ENCODE measurements around the gene CLIP1. TPM values are rescaled to one million over a fixed set of nuclear protein-coding genes. Genes with fewer than 3 reads are reported as not detected.
"Not testable (repeated sequence)": the region's sequence is repeated elsewhere in the genome, so short reads cannot be mapped to it uniquely, and the experiment has no call there.

The CLIP1 gene
- total RNA-seq, 1 donor from 2014 or later: 70.0 TPM

DNA sequence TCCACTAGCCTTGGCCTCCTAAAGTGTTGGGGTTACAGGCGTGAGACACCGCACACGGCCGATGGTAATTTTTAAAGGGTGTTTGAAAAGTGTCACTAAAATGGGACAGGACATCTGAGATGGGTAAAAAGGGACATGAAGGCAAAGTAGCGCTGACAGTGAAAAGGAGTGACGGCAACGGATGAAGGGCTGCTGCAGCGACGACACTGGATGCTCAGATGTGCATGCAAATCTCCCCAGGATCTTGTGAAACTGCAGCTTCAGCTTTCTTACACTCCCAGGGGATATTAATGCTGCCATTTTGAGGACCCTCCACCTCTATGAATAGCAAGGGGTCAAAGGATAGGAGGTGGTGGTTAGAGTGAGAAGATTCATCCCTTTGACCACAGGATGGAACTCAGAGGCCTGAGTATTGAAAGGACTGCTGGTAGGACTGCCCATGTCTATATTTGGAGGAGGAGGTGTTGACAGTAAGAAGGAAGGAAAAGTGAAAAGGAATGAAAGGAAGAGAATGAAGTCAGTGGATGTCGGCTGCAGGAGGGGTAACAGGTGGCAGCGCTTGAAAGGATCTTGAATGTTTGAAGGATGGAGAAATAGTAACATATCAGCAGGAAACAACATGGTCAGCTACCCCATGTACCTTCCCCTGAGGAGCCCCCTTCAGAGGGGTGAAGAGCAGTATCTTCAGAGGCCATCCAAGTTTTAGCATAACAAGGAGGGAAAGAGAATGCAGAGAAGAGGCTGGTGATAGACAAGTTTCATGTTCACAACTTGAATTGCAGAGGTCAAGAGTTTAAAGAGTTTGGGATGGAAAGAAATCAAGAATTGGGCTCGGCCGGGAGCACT, 37.1 kb downstream of the CLIP1 start:
- Histone ChIP-seq H3K79me2 (ENCODE audit: insufficient read depth, low read length) (peaks cover 77% of the 10 kb centered on the region), H3K9me3 (ENCODE audit: insufficient read depth, low read depth, low read length) (no peaks in the 10 kb centered on the region), H3K4me3 (ENCODE audit: insufficient read depth, low read depth, low read length) (no peak overlapping the region), H4K20me1 (ENCODE audit: insufficient read depth, low read length) (peaks cover 26% of the 10 kb centered on the region), H3K36me3 (ENCODE audit: insufficient read depth, low read length) (peaks cover under 1% of the 10 kb centered on the region), H2AFZ (ENCODE audit: low read depth, low read length) (no peak overlapping the region), H3K27ac (ENCODE audit: low read depth, low read length) (no peak overlapping the region), H3K27me3 (ENCODE audit: insufficient read depth, low read length) (no peaks in the 10 kb centered on the region), H3K9ac (ENCODE audit: low read length) (no peak overlapping the region), H3K4me2 (ENCODE audit: low read length) (no peak overlapping the region), H3K4me1 (ENCODE audit: insufficient read depth, low read length) (no peaks in the 10 kb centered on the region)
- TF ChIP-seq, protein P1, sequence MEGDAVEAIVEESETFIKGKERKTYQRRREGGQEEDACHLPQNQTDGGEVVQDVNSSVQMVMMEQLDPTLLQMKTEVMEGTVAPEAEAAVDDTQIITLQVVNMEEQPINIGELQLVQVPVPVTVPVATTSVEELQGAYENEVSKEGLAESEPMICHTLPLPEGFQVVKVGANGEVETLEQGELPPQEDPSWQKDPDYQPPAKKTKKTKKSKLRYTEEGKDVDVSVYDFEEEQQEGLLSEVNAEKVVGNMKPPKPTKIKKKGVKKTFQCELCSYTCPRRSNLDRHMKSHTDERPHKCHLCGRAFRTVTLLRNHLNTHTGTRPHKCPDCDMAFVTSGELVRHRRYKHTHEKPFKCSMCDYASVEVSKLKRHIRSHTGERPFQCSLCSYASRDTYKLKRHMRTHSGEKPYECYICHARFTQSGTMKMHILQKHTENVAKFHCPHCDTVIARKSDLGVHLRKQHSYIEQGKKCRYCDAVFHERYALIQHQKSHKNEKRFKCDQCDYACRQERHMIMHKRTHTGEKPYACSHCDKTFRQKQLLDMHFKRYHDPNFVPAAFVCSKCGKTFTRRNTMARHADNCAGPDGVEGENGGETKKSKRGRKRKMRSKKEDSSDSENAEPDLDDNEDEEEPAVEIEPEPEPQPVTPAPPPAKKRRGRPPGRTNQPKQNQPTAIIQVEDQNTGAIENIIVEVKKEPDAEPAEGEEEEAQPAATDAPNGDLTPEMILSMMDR (IDR thresholded peaks at IDR 0.05; ENCODE audit: insufficient read depth, low read depth, low read length): no peak
- TF ChIP-seq EZH2 (IDR thresholded peaks at IDR 0.05; ENCODE audit: insufficient read depth, low read length): no peak
- DNase-seq (ENCODE audit: low read depth) (no peak), FAIRE-seq (no peak)
- Mint-ChIP-seq H3K27me3 (ENCODE audit: low read depth, unreplicated experiment) (no peaks in the 10 kb centered on the region), H3K9me3 (ENCODE audit: unreplicated experiment) (no peaks in the 10 kb centered on the region), H3K4me3 (ENCODE audit: unreplicated experiment) (no peak overlapping the region), H3K4me1 (ENCODE audit: low read depth, unreplicated experiment) (peaks cover 2% of the 10 kb centered on the region), H3K27ac (ENCODE audit: unreplicated experiment) (no peak overlapping the region), H3K36me3 (ENCODE audit: low read depth, unreplicated experiment) (peaks cover 11% of the 10 kb centered on the region)

DNA sequence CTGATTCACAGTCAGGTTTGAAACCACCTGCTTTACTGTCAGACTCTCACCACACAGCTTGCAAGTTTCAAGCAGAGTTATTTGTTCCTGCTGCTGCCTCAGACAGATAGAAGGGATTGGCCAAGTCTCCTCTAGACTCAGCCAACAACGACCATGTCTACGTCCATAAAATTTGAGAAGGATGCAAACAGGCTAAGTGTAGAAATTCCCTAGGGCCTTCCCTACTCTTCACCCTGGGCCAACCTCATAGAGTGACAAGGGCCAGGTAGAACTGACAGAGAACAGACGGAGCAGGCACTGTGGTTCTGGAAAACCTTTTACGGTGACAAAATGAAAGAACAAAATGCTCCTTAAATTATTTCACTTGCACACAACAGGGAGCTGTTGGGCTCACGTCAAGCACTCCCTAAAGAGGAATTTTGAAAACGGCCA, 39.5 kb downstream of the CLIP1 start:
- no peak overlapping the region for H3K4me3 Mint-ChIP-seq (ENCODE audit: unreplicated experiment)
- peaks cover 4% of the 10 kb centered on the region for H3K36me3 ChIP-seq (ENCODE audit: insufficient read depth, low read length)
- DNase-seq (ENCODE audit: low read depth) (no peak), FAIRE-seq (no peak)
- peaks cover 26% of the 10 kb centered on the region for H4K20me1 ChIP-seq (ENCODE audit: insufficient read depth, low read length)
- no peak overlapping the region for H3K27ac Mint-ChIP-seq (ENCODE audit: unreplicated experiment)
- TF ChIP-seq EZH2 (IDR thresholded peaks at IDR 0.05; ENCODE audit: insufficient read depth, low read length): no peak
- TF ChIP-seq, protein P1 (IDR thresholded peaks at IDR 0.05; ENCODE audit: insufficient read depth, low read depth, low read length): no peak
- H3K27me3 Mint-ChIP-seq (ENCODE audit: low read depth, unreplicated experiment): no peaks in the 10 kb centered on the region
- no peaks in the 10 kb centered on the region for H3K9me3 Mint-ChIP-seq (ENCODE audit: unreplicated experiment)
- H3K36me3 Mint-ChIP-seq (ENCODE audit: low read depth, unreplicated experiment): peaks cover 4% of the 10 kb centered on the region
- H3K4me1 Mint-ChIP-seq (ENCODE audit: low read depth, unreplicated experiment): peaks cover 2% of the 10 kb centered on the region
- no peak overlapping the region for H3K27ac ChIP-seq (ENCODE audit: low read depth, low read length)
- H3K27me3 ChIP-seq (ENCODE audit: insufficient read depth, low read length): no peaks in the 10 kb centered on the region
- peaks cover 57% of the 10 kb centered on the region for H3K79me2 ChIP-seq (ENCODE audit: insufficient read depth, low read length)
- H3K4me1 ChIP-seq (ENCODE audit: insufficient read depth, low read length): no peaks in the 10 kb centered on the region
- no peak overlapping the region for H3K9ac ChIP-seq (ENCODE audit: low read length)
- no peak overlapping the region for H2AFZ ChIP-seq (ENCODE audit: low read depth, low read length)
- no peak overlapping the region for H3K4me3 ChIP-seq (ENCODE audit: insufficient read depth, low read depth, low read length)
- no peaks in the 10 kb centered on the region for H3K9me3 ChIP-seq (ENCODE audit: insufficient read depth, low read depth, low read length)
- no peak overlapping the region for H3K4me2 ChIP-seq (ENCODE audit: low read length)

DNA sequence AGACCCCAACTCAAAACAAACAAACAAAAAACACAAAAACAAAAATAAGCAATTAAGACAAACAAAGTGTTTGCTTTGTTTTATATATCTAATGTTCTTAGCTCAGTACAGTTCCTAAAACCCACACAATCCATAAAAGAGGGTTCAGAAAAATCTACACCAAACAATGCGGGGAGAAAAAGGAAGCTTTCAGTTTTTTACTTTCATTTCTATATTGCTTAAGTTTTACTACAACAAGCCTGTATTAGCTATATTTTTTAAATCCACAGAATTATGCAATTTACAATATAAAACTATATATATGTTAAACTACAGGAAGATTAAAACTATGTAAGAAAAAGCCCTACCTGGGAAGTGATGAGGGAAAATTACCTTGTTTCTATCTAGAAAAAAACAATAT, 41.4 kb downstream of the CLIP1 start:
- no peak overlapping the region for H3K9ac ChIP-seq (ENCODE audit: low read length)
- no peak overlapping the region for H2AFZ ChIP-seq (ENCODE audit: low read depth, low read length)
- no peaks in the 10 kb centered on the region for H3K9me3 ChIP-seq (ENCODE audit: insufficient read depth, low read depth, low read length)
- H3K4me1 ChIP-seq (ENCODE audit: insufficient read depth, low read length): no peaks in the 10 kb centered on the region
- FAIRE-seq (no peak), DNase-seq (ENCODE audit: low read depth) (no peak)
- no peak overlapping the region for H3K4me3 Mint-ChIP-seq (ENCODE audit: unreplicated experiment)
- H3K27ac Mint-ChIP-seq (ENCODE audit: unreplicated experiment): no peak overlapping the region
- H4K20me1 ChIP-seq (ENCODE audit: insufficient read depth, low read length): peaks cover 20% of the 10 kb centered on the region
- H3K4me3 ChIP-seq (ENCODE audit: insufficient read depth, low read depth, low read length): no peak overlapping the region
- peaks cover 10% of the 10 kb centered on the region for H3K36me3 Mint-ChIP-seq (ENCODE audit: low read depth, unreplicated experiment)
- peaks cover 42% of the 10 kb centered on the region for H3K79me2 ChIP-seq (ENCODE audit: insufficient read depth, low read length)
- no peak overlapping the region for H3K27ac ChIP-seq (ENCODE audit: low read depth, low read length)
- H3K4me2 ChIP-seq (ENCODE audit: low read length): no peak overlapping the region
- peaks cover 2% of the 10 kb centered on the region for H3K4me1 Mint-ChIP-seq (ENCODE audit: low read depth, unreplicated experiment)
- no peak for TF ChIP-seq EZH2 (IDR thresholded peaks at IDR 0.05; ENCODE audit: insufficient read depth, low read length)
- TF ChIP-seq, protein P1 (IDR thresholded peaks at IDR 0.05; ENCODE audit: insufficient read depth, low read depth, low read length): no peak
- peaks cover 10% of the 10 kb centered on the region for H3K36me3 ChIP-seq (ENCODE audit: insufficient read depth, low read length)
- H3K27me3 Mint-ChIP-seq (ENCODE audit: low read depth, unreplicated experiment): no peaks in the 10 kb centered on the region
- no peaks in the 10 kb centered on the region for H3K27me3 ChIP-seq (ENCODE audit: insufficient read depth, low read length)
- H3K9me3 Mint-ChIP-seq (ENCODE audit: unreplicated experiment): no peaks in the 10 kb centered on the region

DNA sequence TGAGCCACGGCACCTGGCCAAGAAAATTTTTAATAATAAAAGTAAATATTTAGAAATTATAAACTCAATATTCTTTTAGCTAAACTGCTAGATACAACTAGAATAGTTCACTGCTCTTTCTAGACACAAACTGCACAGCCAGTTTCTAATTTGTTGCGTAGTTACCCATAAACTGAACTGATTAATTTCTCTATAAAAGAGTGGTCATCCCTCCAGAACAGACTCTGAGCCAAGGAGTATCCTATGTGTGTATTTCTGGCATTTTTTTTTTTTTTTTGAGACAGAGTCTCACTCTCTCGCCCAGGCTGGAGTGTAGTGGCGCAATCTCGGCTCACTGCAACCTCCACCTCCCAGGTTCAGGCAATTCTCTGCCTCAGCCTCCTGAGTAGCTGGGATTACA, 45.7 kb downstream of the CLIP1 start:
- H3K36me3 ChIP-seq (ENCODE audit: insufficient read depth, low read length): peaks cover 15% of the 10 kb centered on the region
- not testable (repeated sequence) for DNase-seq (ENCODE audit: low read depth); H3K9ac ChIP-seq (ENCODE audit: low read length); H3K4me3 ChIP-seq (ENCODE audit: insufficient read depth, low read depth, low read length); H2AFZ ChIP-seq (ENCODE audit: low read depth, low read length); H3K9me3 ChIP-seq (ENCODE audit: insufficient read depth, low read depth, low read length); H3K27me3 ChIP-seq (ENCODE audit: insufficient read depth, low read length); H3K4me1 Mint-ChIP-seq (ENCODE audit: low read depth, unreplicated experiment); H3K4me3 Mint-ChIP-seq (ENCODE audit: unreplicated experiment); H4K20me1 ChIP-seq (ENCODE audit: insufficient read depth, low read length); H3K9me3 Mint-ChIP-seq (ENCODE audit: unreplicated experiment); H3K27me3 Mint-ChIP-seq (ENCODE audit: low read depth, unreplicated experiment); FAIRE-seq; H3K27ac Mint-ChIP-seq (ENCODE audit: unreplicated experiment); H3K4me1 ChIP-seq (ENCODE audit: insufficient read depth, low read length); H3K27ac ChIP-seq (ENCODE audit: low read depth, low read length); H3K4me2 ChIP-seq (ENCODE audit: low read length)
- peaks cover 11% of the 10 kb centered on the region for H3K79me2 ChIP-seq (ENCODE audit: insufficient read depth, low read length)
- H3K36me3 Mint-ChIP-seq (ENCODE audit: low read depth, unreplicated experiment): peaks cover 15% of the 10 kb centered on the region
